Measurements from ENCODE around the gene TSPAN33. TPM values are rescaled to one million over a fixed set of nuclear protein-coding genes. Genes with fewer than 3 reads are reported as not detected.

Gene TSPAN33
- total and polyA plus RNA-seq, 2 of the 13 experiments (the other 11 are each of a cell fraction or from before 2014, with no cell fraction given): 15.3 to 16.5 TPM

DNA sequence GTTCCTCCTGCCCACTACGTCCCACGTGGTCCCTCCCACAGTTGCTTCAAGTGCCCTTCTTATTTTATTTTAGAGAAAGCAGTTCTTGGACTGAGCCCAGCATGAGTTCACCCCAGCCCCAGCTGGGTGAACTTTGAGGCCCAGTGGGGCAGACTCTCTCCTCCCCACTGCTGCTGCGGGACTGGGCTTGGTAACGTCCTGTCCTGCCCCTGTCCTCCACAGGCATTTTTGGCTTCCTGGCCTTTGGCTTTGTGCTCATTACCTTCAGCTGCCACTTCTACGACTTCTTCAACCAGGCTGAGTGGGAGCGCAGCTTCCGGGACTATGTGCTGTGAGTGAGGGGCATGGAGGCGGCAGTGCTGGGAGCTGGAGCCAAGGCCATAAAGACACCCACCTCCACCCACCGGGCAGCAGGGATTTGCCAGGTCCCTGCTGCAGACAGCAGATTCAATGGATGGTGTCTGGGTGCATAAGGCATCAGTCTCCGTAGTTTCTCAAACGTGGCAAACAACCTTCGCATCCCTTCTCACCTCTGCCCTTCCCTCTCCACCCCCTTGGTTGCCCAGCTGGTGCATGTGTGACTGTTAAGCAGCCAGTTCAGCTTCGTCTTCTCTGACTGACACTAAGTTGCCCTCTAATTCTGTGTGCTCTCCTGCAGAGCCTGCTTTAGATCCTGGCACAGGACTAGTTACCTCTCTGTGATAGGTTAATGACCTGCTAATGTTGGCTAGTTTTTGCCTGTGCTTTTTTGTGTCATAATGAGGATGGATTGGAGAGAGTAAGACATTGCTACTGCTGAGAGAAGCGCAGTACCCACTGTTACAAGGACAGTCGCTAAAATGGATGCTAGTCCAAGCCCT lies 64.8 kb downstream of the TSPAN33 start:
- Histone ChIP-seq H3K9me3 (ENCODE audit: low read length) (no peaks in the 10 kb centered on the region), H3K4me3 (replicated peaks in 1 of 3; ENCODE audit: insufficient read depth in 1 of 3, low read depth in 2 of 3, low read length in 3 of 3) (no peak overlapping the region), H3K27ac (ENCODE audit: extremely low read length, insufficient read depth, low read length) (no peak overlapping the region), H3K9ac (ENCODE audit: insufficient read depth, low read depth, low read length) (no peak overlapping the region), H3K36me3 (replicated peaks in 1 of 2; ENCODE audit: control insufficient read depth in 1 of 2, insufficient read depth in 2 of 2, low read length in 2 of 2) (peaks cover 27 to 48% of the 10 kb centered on the region in 2 experiments; a peak in 4 of 5 replicates), H3K4me1 (ENCODE audit: insufficient read depth, low read length) (peaks cover 8% of the 10 kb centered on the region), H3K79me2 (ENCODE audit: insufficient read depth, low read length) (no peaks in the 10 kb centered on the region), H3K27me3 (ENCODE audit: control insufficient read depth in 1 of 2, insufficient read depth in 2 of 2, low read length in 2 of 2) (no peaks in the 10 kb centered on the region), H2AFZ (ENCODE audit: low read length) (no peak overlapping the region), H4K20me1 (ENCODE audit: insufficient read depth, low read length) (no peaks in the 10 kb centered on the region; the same call in 1 of the 2 replicates), H3K4me2 (ENCODE audit: low read depth, low read length) (no peak overlapping the region)
- DNase-seq (ENCODE audit: low spot score) (no peak), ATAC-seq (no peak), FAIRE-seq (no peak)
- no TSS peak for BruUV-seq (replicated peaks)
- ChIA-PET POLR2A (no interaction called here), CTCF (ENCODE audit: low intra/inter-chr PET ratio, low total read pairs) (interaction anchor here (5.1 kb wide), 1 partner anchor 45 kb away, joined by 50 read pairs; no protein-coding TSS in a partner anchor)
- in situ Hi-C loops (cut with HindIII; ENCODE audit: extremely low pct_ligation_motif_present, low pct_unique_long_range_greater_than_20kb): no loop called here
- 94% methylated on average over 13 of the region's 15 CpGs for WGBS (ENCODE audit: low lambda C conversion rate)
- TF ChIP-seq ZNF75D (CRISPR knock-in tag; IDR thresholded peaks at IDR 0.05; ENCODE audit: borderline replicate concordance) (no peak), BRD4 (CRISPR knock-in tag; IDR thresholded peaks at IDR 0.05) (no peak), KMT2A (CRISPR knock-in tag; IDR thresholded peaks at IDR 0.05) (no peak), ZNF350 (CRISPR knock-in tag; IDR thresholded peaks at IDR 0.05; ENCODE audit: borderline replicate concordance, low read depth) (no peak), YY1 (IDR thresholded peaks at IDR 0.05; ENCODE audit: insufficient read depth, insufficient replicate concordance, low read depth, low read length) (no peak), ZNF746 (CRISPR knock-in tag; IDR thresholded peaks at IDR 0.05) (no peak), PBX2 (CRISPR knock-in tag; IDR thresholded peaks at IDR 0.05) (no peak)
- TF ChIP-seq, protein P1, sequence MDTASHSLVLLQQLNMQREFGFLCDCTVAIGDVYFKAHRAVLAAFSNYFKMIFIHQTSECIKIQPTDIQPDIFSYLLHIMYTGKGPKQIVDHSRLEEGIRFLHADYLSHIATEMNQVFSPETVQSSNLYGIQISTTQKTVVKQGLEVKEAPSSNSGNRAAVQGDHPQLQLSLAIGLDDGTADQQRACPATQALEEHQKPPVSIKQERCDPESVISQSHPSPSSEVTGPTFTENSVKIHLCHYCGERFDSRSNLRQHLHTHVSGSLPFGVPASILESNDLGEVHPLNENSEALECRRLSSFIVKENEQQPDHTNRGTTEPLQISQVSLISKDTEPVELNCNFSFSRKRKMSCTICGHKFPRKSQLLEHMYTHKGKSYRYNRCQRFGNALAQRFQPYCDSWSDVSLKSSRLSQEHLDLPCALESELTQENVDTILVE (CRISPR knock-in tag; IDR thresholded peaks at IDR 0.05): no peak
- intact Hi-C loops (cut with micrococcal nuclease; ENCODE audit: unreplicated experiment): no loop called here

All from HepG2 (cell line).